H1 (cell line): ENCODE data around the gene RPS6KA5. TPM values are rescaled to one million over a fixed set of nuclear protein-coding genes. Genes with fewer than 3 reads are reported as not detected.

Experiments
- GTF2F1 ChIP-seq: IDR thresholded peaks from 2 replicates; pipeline ENCODE4 v1.6.1; 2012; ENCODE audit warnings: low read depth, low read length, improper control_type of control experiment, borderline replicate concordance
- polyA plus RNA-seq, 7 experiments: library from polyadenylated mRNA; depleted of rRNA in 3 of 7; stranded (reverse) in 5 of 7; unstranded in 2 of 7; fragments of >200 nt in 5 of 7; fragments of 200-250 nt in 2 of 7; gene quantifications; 1 replicate in 5 of 7; 2 replicates in 1 of 7; 4 replicates in 1 of 7; pipeline versions ENCODE4 v1.2.1 to v1.2.3, GENCODE V29; 2011 to 2013; ENCODE audit warnings: missing spikeins in 2 of 7, mixed read lengths in 2 of 7
- total RNA-seq: library from RNA; stranded (reverse); fragmentation: NEBNext Ultra II Directional; extraction: Animal tissue kit (Norgen Biotek cat#: 25700); gene quantifications from 2 replicates; pipeline ENCODE4 v1.2.1, GENCODE V29; 2021

The RPS6KA5 gene
- total and polyA plus RNA-seq, 2 of the 8 experiments (the other 6 are each of a cell fraction or from before 2014, with no cell fraction given): 0.85 to 3.1 TPM

DNA sequence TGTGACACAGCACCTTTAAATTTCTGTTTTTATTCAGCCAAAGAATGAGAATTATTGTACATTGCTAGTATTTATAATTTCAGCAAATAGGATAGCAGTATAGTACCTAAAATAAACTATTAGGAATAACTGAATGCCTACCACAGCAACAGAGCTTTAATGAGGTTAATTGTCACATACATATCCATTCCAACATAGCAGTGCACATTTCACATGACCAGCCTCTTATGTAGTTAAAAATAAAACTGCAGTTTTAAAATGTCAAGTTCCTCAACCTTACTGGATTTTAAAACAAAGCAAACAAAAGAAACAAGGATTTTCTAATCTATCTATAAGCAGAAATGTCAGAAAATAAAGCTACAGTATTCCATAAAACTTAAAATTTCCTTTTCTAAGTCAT lies 193.6 kb downstream of the RPS6KA5 start (continued):
- no peak for TF ChIP-seq GTF2F1
- TF ChIP-seq, all 59 proteins: peak for 0
